B cell (primary cell): ENCODE data around the gene FAM200B.

Source experiments
- EZH2 ChIP-seq: IDR thresholded peaks from 2 replicates; pipeline ENCODE4 v1.6.1; 2012; ENCODE audit warnings: borderline replicate concordance, low read depth, mild to moderate bottlenecking, moderate library complexity, low read length; ENCODE audit not compliant: insufficient read depth, poor library complexity, severe bottlenecking
- TF ChIP-seq, protein P1 (sequence below): fragments of 200-600 bp; IDR thresholded peaks from one replicate; pipeline ENCODE4 v1.8.0; 2022; ENCODE audit warnings: antibody characterized with exemption, mild to moderate bottlenecking

DNA sequence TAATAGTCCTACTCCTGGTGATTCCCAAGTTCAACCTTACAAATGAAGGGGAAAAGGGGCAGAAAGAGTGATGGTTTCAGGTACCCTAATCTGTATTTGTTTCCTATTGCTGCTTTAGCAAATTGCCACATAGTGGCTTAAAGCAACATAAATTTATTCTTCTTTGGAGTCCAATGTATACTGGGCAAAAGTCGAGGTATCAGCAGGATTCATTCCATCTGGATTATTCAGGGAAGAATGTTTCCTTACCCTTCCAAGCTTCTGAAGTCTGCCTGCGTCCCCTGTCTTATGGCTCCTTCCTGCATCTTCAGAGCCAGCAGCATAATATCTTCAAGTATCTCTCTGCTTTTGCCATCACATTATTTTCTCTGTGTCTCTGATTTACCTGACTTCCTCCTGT lies 11.0 kb downstream of the FAM200B start:
- TF ChIP-seq, protein P1, sequence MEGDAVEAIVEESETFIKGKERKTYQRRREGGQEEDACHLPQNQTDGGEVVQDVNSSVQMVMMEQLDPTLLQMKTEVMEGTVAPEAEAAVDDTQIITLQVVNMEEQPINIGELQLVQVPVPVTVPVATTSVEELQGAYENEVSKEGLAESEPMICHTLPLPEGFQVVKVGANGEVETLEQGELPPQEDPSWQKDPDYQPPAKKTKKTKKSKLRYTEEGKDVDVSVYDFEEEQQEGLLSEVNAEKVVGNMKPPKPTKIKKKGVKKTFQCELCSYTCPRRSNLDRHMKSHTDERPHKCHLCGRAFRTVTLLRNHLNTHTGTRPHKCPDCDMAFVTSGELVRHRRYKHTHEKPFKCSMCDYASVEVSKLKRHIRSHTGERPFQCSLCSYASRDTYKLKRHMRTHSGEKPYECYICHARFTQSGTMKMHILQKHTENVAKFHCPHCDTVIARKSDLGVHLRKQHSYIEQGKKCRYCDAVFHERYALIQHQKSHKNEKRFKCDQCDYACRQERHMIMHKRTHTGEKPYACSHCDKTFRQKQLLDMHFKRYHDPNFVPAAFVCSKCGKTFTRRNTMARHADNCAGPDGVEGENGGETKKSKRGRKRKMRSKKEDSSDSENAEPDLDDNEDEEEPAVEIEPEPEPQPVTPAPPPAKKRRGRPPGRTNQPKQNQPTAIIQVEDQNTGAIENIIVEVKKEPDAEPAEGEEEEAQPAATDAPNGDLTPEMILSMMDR: no peak
- TF ChIP-seq EZH2: no peak
